HG03175 (cell line): ENCODE results near the gene HIGD1A.

ENCODE experiments used
- ATAC-seq: cut with Tn5 transposase; IDR thresholded peaks from one replicate; pipeline ENCODE4 v1.9.1; 2021; ENCODE audit warnings: mild to moderate bottlenecking, moderate library complexity; ENCODE audit not compliant: unreplicated experiment

Gene HIGD1A

DNA sequence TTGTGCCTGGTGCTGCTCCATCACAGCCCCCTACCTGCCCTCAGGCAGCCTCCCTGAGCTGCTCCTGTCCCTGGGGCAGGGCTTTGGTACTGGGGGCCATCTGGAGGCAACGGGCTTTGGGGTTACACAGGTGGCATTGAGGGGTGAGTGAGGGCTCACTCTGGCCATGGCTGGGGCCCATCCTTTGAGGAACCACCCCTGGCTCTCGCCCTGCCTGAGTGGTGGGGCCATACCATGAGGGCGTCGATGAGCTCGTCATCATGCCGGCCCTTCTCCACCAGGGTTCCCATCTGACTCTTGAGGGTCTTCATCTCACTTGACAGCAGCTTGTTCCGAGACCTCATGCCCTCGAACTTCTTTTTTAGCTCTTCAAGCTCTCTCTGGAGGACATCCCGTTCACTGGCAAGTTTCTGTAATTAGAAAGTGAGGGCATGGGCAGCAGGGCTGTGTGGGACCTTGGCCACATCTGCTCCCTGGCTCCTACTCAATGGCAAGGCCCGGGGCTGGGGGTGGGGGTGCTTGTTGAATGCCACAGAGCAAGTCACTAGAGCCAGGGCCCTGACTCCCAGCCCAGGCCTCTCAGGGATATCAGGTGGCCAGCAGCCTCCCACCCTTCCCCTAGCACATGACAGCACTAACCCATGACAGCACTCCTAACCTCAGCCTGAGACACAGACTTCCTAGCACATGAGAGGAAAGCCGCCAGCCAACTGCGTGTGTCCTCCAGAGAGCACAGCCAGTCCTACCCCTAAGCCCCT lies 64.7 kb downstream of the HIGD1A start:
- ATAC-seq: no peak

GRCh38 chr3:42736531-42736930 lies 67.8 kb downstream of the HIGD1A start:
- ATAC-seq: no peak

- ATAC-seq: no peak
Observed at GRCh38 chr3:42736081-42736480, 68.2 kb downstream of the HIGD1A start.

- ATAC-seq: no peak
Observed at GRCh38 chr3:42735615-42736014, 68.7 kb downstream of the HIGD1A start.

DNA sequence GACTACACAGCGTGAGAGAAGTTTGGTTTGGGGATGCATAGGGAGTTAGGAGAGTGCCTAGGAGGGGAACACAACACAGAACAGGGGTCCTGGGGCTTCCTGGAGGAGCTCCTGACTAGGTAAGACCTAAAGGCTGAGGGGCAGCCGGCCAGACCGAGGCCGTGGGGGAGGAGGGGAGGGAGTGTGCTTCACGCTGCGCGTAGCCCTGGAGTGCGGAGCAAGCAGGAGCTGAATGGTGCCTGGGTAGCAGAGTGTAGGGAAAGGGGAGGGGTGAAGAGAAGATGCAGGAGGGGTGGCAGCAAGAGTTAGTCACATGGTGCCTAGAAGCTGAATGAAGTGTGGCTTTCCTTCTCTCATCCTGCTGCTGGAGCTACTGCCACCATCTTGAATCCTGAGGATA lies 69.3 kb downstream of the HIGD1A start:
- ATAC-seq: no peak

GRCh38 chr3:42734263-42734860 lies 69.9 kb downstream of the HIGD1A start:
- ATAC-seq: no peak

DNA sequence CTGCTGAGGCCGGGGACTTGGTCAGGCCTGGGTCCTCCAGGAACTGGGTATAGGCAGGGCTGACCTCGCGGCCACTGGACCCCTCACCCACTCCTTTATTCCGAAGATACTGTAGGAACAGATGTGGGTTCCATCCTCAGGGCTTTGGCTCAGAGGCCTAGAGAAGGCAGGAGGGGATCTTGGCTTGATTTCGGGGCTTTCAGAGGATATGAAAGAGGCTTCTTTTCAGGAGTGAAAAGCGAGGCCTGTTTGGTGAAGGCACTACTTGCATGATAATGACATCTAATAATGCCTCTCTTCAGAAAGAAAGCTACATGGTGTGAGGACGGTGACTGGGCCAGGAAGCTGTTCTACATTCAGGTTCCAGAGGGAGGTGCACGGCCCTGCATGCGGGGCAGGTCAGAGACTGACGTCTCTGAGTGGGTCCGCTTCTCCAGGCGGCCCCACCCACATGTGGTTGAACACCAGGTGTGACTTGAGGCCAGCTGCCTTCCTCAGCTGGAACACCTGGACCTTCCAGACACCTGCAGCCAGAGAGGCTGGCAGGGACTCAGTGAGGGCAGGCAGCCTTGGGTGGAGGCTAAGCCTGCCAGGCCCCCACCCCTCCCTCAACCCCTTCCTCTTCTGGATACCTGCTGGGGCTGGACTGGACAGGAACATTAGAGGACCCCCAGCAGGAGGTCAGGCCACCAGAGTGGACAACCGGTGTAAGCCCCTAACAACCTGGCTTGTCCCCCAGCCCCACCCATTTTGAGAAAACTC lies 70.6 kb downstream of the HIGD1A start:
- ATAC-seq: no peak
